K562 (cell line): ENCODE results near the gene HIVEP3. TPM values are rescaled to one million over a fixed set of nuclear protein-coding genes. Genes with fewer than 3 reads are reported as not detected.

ENCODE experiments used
- ATF7 ChIP-seq: fragments of 450-650 bp; IDR thresholded peaks from 2 replicates; pipeline ENCODE4 v1.7.1; 2014; ENCODE audit warnings: mild to moderate bottlenecking, moderate library complexity
- IFI16 ChIP-seq: fragments of 250-450 bp; sonication (Bioruptor Pico); IDR thresholded peaks from 2 replicates; pipeline ENCODE4 v2.1.2; 2022; ENCODE audit warnings: mild to moderate bottlenecking, inconsistent platforms
- NELFE ChIP-seq: IDR thresholded peaks from 2 replicates; pipeline ENCODE4 v1.6.1; 2011; ENCODE audit warnings: mild to moderate bottlenecking; ENCODE audit not compliant: insufficient read depth, insufficient read length
- ZBTB40 ChIP-seq, 2 experiments: fragments of 450-650 bp in 1 of 2; sonication (generic) in 1 of 2; formaldehyde crosslinking in 1 of 2; IDR thresholded peaks; 2 replicates each; pipeline versions ENCODE4 v1.7.1 to v1.9.0; 2016 to 2022; ENCODE audit warnings: inconsistent platforms in 1 of 2, mild to moderate bottlenecking in 1 of 2, missing genetic modification reagents in 1 of 2
- polyA plus RNA-seq, 8 experiments: library from polyadenylated mRNA; depleted of rRNA in 4 of 8; stranded (reverse) in 5 of 8; unstranded in 3 of 8; fragments of >200 nt; fragmentation: Nextera tagmentation in 2 of 8; fragmentation: Illumina TruSeq in 1 of 8; extraction: Ambion mirVana in 2 of 8; extraction: Trizol in 1 of 8; gene quantifications; 2 replicates each; pipeline versions ENCODE4 v1.2.1 to v1.2.3, GENCODE V29; 2011 to 2014; ENCODE audit warnings: inconsistent platforms in 1 of 8, missing spikeins in 1 of 8
- total RNA-seq, 7 experiments: library from RNA; depleted of rRNA in 6 of 7; stranded (reverse); fragments of >200 nt in 6 of 7; fragmentation: Illumina TruSeq in 2 of 7; extraction: Trizol in 2 of 7; gene quantifications; 2 replicates each; pipeline versions ENCODE4 v1.2.1 to v1.2.3, GENCODE V29; 2011 to 2021; ENCODE audit warnings: low replicate concordance in 1 of 7
- TF ChIP-seq, protein P1 (sequence below), 2 experiments: fragments of 450-650 bp in 1 of 2; sonication (generic) in 1 of 2; formaldehyde crosslinking in 1 of 2; IDR thresholded peaks in 1 of 2; conservative IDR thresholded peaks in 1 of 2; 2 replicates each; pipeline versions ENCODE4 v1.6.1 to v1.8.1; 2016 to 2023; ENCODE audit warnings: mild to moderate bottlenecking in 2 of 2, moderate library complexity in 2 of 2, inconsistent platforms in 1 of 2, missing genetic modification reagents in 1 of 2
- TF ChIP-seq, protein P2 (sequence below), 2 experiments: fragments of 150-350 bp in 1 of 2; IDR thresholded peaks; 2 replicates each; pipeline ENCODE4 v1.6.1; 2012 to 2016; ENCODE audit warnings: low read depth in 2 of 2, low read length in 2 of 2, mild to moderate bottlenecking in 1 of 2, moderate library complexity in 1 of 2
- TF ChIP-seq, protein P3 (sequence below), 2 experiments: fragments of 200-800 bp in 1 of 2; sonication (Bioruptor generic) in 1 of 2; sonication (generic) in 1 of 2; formaldehyde crosslinking in 1 of 2; IDR thresholded peaks in 1 of 2; conservative IDR thresholded peaks in 1 of 2; 2 replicates each; pipeline versions ENCODE4 v1.5.0 to v1.6.1; 2016 to 2020; ENCODE audit warnings: missing compliant biosample characterization in 1 of 2, missing genetic modification characterization in 1 of 2, missing genetic modification reagents in 1 of 2

HIVEP3 gene
- total and polyA plus RNA-seq, 9 of the 15 experiments (the other 6 are each of a cell fraction or from before 2014, with no cell fraction given) = 0.09 to 0.58 (median 0.34) TPM; not detected in 1

- TF ChIP-seq, protein P1, sequence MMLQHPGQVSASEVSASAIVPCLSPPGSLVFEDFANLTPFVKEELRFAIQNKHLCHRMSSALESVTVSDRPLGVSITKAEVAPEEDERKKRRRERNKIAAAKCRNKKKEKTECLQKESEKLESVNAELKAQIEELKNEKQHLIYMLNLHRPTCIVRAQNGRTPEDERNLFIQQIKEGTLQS (IDR thresholded peaks at IDR 0.05) = no peak
- TF ChIP-seq, protein P1 (CRISPR knock-in tag; conservative IDR thresholded peaks at IDR 0.05) = peak; percentile 46; the same call in 1 of the 2 replicates
- TF ChIP-seq ZBTB40 (IDR thresholded peaks at IDR 0.05) = no peak
- TF ChIP-seq ZBTB40 (CRISPR knock-in tag; IDR thresholded peaks at IDR 0.05) = no peak
- TF ChIP-seq, protein P2, sequence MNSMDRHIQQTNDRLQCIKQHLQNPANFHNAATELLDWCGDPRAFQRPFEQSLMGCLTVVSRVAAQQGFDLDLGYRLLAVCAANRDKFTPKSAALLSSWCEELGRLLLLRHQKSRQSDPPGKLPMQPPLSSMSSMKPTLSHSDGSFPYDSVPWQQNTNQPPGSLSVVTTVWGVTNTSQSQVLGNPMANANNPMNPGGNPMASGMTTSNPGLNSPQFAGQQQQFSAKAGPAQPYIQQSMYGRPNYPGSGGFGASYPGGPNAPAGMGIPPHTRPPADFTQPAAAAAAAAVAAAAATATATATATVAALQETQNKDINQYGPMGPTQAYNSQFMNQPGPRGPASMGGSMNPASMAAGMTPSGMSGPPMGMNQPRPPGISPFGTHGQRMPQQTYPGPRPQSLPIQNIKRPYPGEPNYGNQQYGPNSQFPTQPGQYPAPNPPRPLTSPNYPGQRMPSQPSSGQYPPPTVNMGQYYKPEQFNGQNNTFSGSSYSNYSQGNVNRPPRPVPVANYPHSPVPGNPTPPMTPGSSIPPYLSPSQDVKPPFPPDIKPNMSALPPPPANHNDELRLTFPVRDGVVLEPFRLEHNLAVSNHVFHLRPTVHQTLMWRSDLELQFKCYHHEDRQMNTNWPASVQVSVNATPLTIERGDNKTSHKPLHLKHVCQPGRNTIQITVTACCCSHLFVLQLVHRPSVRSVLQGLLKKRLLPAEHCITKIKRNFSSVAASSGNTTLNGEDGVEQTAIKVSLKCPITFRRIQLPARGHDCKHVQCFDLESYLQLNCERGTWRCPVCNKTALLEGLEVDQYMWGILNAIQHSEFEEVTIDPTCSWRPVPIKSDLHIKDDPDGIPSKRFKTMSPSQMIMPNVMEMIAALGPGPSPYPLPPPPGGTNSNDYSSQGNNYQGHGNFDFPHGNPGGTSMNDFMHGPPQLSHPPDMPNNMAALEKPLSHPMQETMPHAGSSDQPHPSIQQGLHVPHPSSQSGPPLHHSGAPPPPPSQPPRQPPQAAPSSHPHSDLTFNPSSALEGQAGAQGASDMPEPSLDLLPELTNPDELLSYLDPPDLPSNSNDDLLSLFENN (IDR thresholded peaks at IDR 0.05; ENCODE audit: low read depth in 2 of 2, low read length in 2 of 2) = 0 out of 4 replicates have a peak, but pooled peaks of 1 of the 2 experiments have one; percentile 29
- no peak for TF ChIP-seq IFI16
- TF ChIP-seq, protein P3, sequence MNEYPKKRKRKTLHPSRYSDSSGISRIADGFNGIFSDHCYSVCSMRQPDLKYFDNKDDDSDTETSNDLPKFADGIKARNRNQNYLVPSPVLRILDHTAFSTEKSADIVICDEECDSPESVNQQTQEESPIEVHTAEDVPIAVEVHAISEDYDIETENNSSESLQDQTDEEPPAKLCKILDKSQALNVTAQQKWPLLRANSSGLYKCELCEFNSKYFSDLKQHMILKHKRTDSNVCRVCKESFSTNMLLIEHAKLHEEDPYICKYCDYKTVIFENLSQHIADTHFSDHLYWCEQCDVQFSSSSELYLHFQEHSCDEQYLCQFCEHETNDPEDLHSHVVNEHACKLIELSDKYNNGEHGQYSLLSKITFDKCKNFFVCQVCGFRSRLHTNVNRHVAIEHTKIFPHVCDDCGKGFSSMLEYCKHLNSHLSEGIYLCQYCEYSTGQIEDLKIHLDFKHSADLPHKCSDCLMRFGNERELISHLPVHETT (CRISPR knock-in tag; conservative IDR thresholded peaks at IDR 0.05 in 1 of 2, IDR thresholded peaks at IDR 0.05 in 1 of 2) = no peak
- TF ChIP-seq NELFE = no peak
- TF ChIP-seq ATF7 = peak; percentile 75; the same call in 1 of the 2 replicates
Observed at GRCh38 chr1:41516168-41517061, 402.3 kb downstream of the HIVEP3 start (continued).
